Ammon's horn (tissue), 1 donor: ENCODE measurements around the gene ST8SIA6.
"Not testable (repeated sequence)": the region's sequence is repeated elsewhere in the genome, so short reads cannot be mapped to it uniquely, and the experiment has no call there.

ENCODE experiments used
- DNase-seq: peaks from one replicate; pipeline ENCODE4 v3.0.0-alpha.2; 2016; ENCODE audit warnings: low spot score

ST8SIA6 gene

GRCh38 chr10:17454161-17455014, at the start of gene ST8SIA6:
TSS of gene ST8SIA6 (minus strand) at chr10:17454595. CDS start at chr10:17454255, 340 bp downstream.
- peak; percentile 14 for DNase-seq

DNA sequence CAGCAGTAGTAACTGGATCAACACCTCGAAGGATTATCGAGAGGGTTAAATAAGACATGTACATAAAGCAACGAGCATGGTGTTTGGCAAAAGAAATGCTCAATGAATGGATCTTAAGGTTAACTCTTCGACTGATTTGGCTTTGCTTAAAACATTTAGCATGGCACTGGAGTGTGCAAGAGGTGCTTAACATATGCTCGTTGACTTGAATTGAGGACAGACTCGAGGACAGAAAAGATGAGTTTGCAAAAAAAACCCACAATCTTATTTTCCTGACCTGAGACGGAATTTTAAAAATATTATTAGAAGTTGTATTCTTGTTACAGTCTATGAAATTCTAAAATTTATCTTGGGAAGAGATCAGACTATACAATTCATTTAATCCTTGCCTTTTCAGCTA, 49.4 kb upstream of the ST8SIA6 start:
- DNase-seq, result no peak

- DNase-seq, result no peak
These were observed 48.4 kb upstream of the ST8SIA6 start for GRCh38 chr10:17502814-17503213.

GRCh38 chr10:17499014-17499413, 44.6 kb upstream of the ST8SIA6 start:
- DNase-seq, result not testable (repeated sequence)

GRCh38 chr10:17497446-17498030, 43.1 kb upstream of the ST8SIA6 start:
- no peak for DNase-seq

GRCh38 chr10:17494626-17495260, 40.3 kb upstream of the ST8SIA6 start:
- no peak for DNase-seq

DNA sequence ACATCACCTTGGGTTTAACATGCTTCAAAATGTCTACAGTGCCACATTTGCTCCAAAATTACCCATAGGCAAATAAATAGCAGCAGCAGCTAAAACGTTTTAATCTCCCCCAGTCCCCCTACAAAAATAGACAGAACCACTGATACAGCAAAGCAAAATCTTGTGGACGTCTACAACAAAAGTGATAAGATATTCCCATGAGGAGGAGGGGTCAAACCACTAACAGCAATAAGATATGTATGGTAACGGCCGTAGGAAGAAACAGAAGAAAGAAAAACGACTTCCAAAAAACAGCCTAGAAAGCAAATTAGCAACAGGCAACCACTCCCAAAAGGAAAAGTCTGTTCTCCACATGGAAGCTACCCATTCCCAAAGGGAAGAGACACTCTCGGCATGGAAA, 34.5 kb upstream of the ST8SIA6 start:
- DNase-seq, result no peak

DNA sequence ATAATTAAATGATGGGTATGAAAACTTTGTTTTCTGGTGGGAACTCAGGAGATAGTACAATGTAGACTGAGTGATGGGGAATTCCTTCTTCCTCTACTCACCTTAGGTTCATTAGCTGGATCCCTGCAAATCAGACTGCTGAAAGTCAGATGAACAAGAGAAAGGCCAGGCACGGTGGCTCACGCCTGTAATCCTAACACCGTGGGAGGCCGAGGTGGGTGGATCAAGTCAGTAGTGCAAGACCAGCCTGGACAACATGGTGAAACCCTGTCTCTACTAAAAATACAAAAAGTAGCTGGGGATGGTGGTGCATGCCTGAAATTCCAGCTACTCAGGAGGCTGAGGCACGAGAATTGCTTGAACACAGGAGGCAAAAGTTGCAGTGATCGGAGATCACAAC, 28.7 kb upstream of the ST8SIA6 start:
- DNase-seq, result no peak

GRCh38 chr10:17479822-17480221, 25.4 kb upstream of the ST8SIA6 start:
- DNase-seq, result no peak

DNA sequence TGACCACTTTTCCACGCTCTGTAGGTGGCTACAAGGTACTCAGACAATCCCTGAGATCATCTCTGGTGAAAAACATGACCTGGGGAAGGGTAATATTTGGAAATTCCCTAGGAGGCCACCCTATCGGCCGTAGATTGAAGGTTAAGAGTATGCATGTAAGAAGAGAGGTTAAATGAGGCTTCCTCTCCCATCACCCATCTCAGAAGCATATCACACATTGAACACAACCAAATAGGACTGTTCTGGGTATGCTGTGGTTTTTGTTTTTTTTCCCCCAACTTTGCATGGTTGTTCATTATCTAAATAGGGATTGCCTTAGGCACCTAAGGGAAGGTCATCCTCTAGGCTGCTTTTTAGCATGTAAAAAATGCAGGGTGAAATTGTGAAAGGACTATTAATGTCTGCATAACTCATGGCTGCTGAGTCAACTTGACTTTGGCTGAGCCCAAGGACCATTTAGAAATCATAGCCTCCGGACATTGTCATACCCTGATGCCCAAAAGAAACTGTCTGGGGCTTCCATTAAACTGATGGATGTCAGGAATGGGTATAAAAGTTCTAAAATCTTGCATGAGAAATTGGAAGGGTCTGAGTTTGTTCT, 24.7 kb upstream of the ST8SIA6 start:
- no peak for DNase-seq

DNA sequence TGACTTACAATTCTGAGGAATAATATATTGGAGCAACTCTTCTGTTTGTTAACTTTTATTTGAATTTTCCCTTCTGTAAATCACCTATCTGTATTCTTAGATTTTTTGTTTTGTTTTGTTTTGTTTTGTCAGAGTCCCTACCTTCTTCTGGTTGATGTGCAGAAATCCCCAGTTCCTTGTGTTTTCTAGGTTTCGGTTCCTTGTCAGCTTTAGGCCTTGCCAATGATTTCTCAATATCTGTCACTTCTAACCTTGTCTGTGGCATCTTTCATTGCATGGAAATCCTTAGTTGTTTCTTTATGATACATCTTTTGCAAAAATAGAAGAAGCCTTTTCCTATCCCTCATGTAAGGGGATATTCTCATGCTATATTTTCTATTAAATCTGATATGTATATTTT, 21.7 kb upstream of the ST8SIA6 start:
- no peak for DNase-seq

GRCh38 chr10:17475661-17476060, 21.3 kb upstream of the ST8SIA6 start:
- DNase-seq, result no peak

- no peak for DNase-seq
These were observed 20.4 kb upstream of the ST8SIA6 start for GRCh38 chr10:17474595-17475323.

DNA sequence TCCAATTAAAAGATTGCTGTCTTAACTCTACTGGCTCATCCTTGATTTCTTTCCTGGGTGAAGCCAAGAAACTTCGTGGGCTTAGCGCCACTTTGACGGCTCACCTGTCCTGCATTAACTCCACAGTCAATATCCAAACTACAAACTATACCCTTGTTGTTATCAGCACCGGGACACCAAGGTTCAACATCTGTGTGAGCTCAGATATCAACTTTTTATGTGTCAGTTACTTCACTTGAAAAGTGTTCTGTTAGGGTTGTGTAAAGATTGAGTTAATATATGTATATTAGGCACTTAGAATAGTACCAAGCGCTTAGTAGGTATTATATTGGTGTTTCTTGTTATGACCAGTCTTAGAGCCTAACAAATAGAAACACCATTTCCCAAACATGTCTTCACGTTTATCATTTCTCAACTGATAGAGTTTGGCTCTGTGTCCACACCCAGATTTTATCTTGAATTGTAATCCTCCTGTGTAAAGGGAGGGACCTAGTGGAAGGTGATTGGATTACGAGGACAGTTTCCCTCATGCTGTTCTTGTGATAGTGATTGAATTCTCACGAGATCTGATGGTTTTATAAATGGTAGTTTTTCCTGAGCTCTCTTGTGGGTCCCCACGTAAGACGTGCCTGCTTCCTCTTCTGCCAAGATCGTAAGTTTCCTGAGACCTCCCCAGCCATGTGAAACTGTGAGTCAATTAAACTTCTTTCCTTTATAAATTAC, 19.0 kb upstream of the ST8SIA6 start:
- DNase-seq, result no peak

DNA sequence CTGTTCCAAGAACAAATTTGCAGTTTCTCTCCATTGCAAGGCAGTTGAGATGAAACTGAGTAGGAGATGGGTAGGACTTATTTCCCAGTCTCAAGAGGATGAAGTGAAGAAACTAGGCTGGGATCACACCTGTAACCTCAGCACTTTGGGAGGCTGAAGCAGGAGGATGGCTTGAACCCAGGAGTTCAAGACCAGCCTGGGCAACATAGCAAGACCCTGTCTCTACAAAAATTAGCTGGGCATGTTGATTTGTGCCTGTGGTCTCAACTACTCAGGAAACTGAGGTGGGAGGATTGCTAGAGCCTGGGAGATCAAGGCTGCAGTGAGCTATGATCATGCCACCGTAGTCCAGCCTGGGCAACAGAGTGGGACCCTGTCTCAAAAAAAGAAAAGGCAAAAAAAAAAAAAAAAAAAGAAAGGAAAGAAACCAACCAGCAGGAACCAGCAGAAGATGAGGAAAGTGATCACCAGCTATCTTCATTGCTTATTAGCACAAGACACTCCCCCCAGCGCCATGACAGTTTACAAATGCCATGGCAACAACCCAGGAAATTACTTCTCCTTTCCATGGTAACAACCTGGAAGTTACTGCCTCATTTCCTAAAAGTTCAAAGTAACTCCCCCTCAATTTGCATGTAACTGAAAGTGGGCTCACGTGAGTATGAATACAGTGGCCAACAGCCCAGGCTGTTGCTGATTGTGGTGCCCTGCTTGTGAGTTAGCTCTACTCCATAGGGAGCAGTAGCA, 18.3 kb upstream of the ST8SIA6 start:
- no peak for DNase-seq

GRCh38 chr10:17470246-17470645, 15.9 kb upstream of the ST8SIA6 start:
- no peak for DNase-seq

DNA sequence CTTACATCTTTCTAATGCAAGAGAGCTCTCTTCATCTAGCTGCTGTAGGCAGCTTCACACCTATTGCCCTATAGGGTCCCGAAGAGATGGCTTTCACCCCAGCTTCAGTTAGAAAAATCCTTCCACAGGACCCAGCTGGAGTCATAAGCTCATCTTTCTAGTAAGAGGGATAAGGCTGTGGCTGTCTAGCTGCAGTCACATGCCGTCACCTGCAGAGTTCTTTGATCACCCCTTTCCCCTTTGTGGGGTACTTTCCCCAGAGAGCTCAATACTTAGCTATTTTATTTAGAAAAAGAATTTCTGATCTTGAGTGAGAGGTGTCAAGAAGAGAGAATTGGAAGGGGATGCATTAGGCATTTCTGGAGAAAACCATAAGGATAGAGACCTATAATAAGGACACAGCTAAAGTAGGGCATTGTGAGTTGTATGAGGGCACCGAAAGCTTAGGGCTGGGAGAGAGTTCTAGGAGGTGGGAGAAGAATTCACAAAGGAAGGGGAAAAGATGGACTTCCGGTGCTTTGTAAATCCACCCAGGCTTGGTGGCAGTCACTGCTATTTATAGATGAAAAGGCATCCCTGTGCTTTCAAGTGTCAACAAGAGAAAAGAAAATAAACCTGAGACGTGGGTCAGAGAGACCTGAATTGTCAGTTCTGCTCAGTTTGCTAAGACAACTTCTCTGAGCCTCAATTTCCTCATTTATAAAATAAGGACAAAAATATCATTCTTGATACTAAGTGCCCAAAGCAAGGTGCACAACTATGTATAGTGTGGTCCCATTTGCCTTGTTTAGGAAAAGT, 11.1 kb upstream of the ST8SIA6 start:
- DNase-seq, result no peak

- no peak for DNase-seq
These were observed 10.2 kb upstream of the ST8SIA6 start for GRCh38 chr10:17464545-17464944.

GRCh38 chr10:17460756-17461155, 6.4 kb upstream of the ST8SIA6 start:
- no peak for DNase-seq

- DNase-seq, result no peak
These were observed 2.7 kb upstream of the ST8SIA6 start for GRCh38 chr10:17457083-17457482.
